OCI-M2 (cell line): ENCODE data around the gene DCLK2.
A peak's percentile ranks its signal among the peaks of the same experiment; 100 is the strongest.

Experiments used
- DNase-seq: peaks from one replicate; lab custom pipeline; 2025; ENCODE audit not compliant: unreplicated experiment; lab: John Stamatoyannopoulos, UW

Gene DCLK2

GRCh38 chr4:150236626-150237025, 158.4 kb downstream of the DCLK2 start:
- DNase-seq = no peak

GRCh38 chr4:150237110-150237872, 159.0 kb downstream of the DCLK2 start:
- no peak for DNase-seq

- DNase-seq = no peak
Measured at GRCh38 chr4:150238591-150238990, 160.3 kb downstream of the DCLK2 start.

- DNase-seq = no peak
Measured at GRCh38 chr4:150240011-150240410, 161.8 kb downstream of the DCLK2 start.

GRCh38 chr4:150242820-150243458, 164.7 kb downstream of the DCLK2 start:
- DNase-seq = peak; percentile 2

- DNase-seq = no peak
Measured at GRCh38 chr4:150243932-150244331, 165.7 kb downstream of the DCLK2 start.

- no peak for DNase-seq
Measured at GRCh38 chr4:150244600-150244999, 166.4 kb downstream of the DCLK2 start.

- no peak for DNase-seq
Measured at GRCh38 chr4:150247184-150247583, 168.9 kb downstream of the DCLK2 start.

- no peak for DNase-seq
Measured at GRCh38 chr4:150248181-150248580, 169.9 kb downstream of the DCLK2 start.

- DNase-seq = no peak
Measured at GRCh38 chr4:150250293-150250997, 172.2 kb downstream of the DCLK2 start.

- DNase-seq = no peak
Measured at GRCh38 chr4:150250998-150251651, 172.9 kb downstream of the DCLK2 start.

GRCh38 chr4:150251752-150252190, 173.5 kb downstream of the DCLK2 start:
- no peak for DNase-seq

GRCh38 chr4:150252306-150252705, 174.1 kb downstream of the DCLK2 start:
- DNase-seq = no peak

GRCh38 chr4:150252741-150253140, 174.5 kb downstream of the DCLK2 start:
- DNase-seq = no peak

GRCh38 chr4:150253416-150253815, 175.2 kb downstream of the DCLK2 start:
- no peak for DNase-seq

- DNase-seq = no peak
Measured at GRCh38 chr4:150253965-150254630, 175.9 kb downstream of the DCLK2 start.

GRCh38 chr4:150255610-150256224, 177.5 kb downstream of the DCLK2 start:
- DNase-seq = no peak

- no peak for DNase-seq
Measured at GRCh38 chr4:150256225-150256620, 178.0 kb downstream of the DCLK2 start.

GRCh38 chr4:150256841-150257730, 178.8 kb downstream of the DCLK2 start:
- DNase-seq = no peak
